Measurements from ENCODE around the gene ZNF474. TPM values are rescaled to one million over a fixed set of nuclear protein-coding genes. Genes with fewer than 3 reads are reported as not detected.

Gene ZNF474
- total and polyA plus RNA-seq, 2 donors (not counting 1 experiment from before 2014, with no cell fraction given): 0.12 TPM; not detected in 1

- Histone ChIP-seq H2AFZ (ENCODE audit: insufficient read depth, low read depth, low read length, poor library complexity, severe bottlenecking) (no peak overlapping the region), H3K9ac (ENCODE audit: low read length) (no peak overlapping the region), H3K9me3 (ENCODE audit: control extremely low read depth in 1 of 3, control insufficient read depth in 2 of 3, insufficient read depth in 1 of 3, low read length in 2 of 3) (no peaks in the 10 kb centered on the region), H3K27me3 (replicated peaks in 1 of 4; ENCODE audit: control extremely low read depth in 1 of 4, control insufficient read depth in 3 of 4, insufficient read depth in 4 of 4, low read length in 3 of 4) (no peaks in the 10 kb centered on the region), H3K36me3 (replicated peaks in 1 of 2; ENCODE audit: control extremely low read depth in 1 of 2, control insufficient read depth in 1 of 2, extremely low read depth in 1 of 2, insufficient read depth in 2 of 2, low read length in 1 of 2) (no peaks in the 10 kb centered on the region), H3K79me2 (ENCODE audit: control insufficient read depth, insufficient read depth, low read length) (no peaks in the 10 kb centered on the region), H3K4me2 (replicated peaks; ENCODE audit: low read depth, low read length, poor library complexity, severe bottlenecking) (no peak overlapping the region), H3K4me3 (ENCODE audit: control extremely low read depth in 1 of 5, extremely low read depth in 1 of 5, insufficient read depth in 1 of 5, low read depth in 2 of 5, low read length in 4 of 5) (no peak overlapping the region), H3K4me1 (ENCODE audit: control insufficient read depth in 2 of 2, insufficient read depth in 2 of 2, low read length in 2 of 2) (no peaks in the 10 kb centered on the region), H3K27ac (ENCODE audit: low read length in 2 of 2) (no peak overlapping the region), H4K20me1 (ENCODE audit: control insufficient read depth, insufficient read depth, low read length, poor library complexity, severe bottlenecking) (no peaks in the 10 kb centered on the region)
- TF ChIP-seq, protein P1, sequence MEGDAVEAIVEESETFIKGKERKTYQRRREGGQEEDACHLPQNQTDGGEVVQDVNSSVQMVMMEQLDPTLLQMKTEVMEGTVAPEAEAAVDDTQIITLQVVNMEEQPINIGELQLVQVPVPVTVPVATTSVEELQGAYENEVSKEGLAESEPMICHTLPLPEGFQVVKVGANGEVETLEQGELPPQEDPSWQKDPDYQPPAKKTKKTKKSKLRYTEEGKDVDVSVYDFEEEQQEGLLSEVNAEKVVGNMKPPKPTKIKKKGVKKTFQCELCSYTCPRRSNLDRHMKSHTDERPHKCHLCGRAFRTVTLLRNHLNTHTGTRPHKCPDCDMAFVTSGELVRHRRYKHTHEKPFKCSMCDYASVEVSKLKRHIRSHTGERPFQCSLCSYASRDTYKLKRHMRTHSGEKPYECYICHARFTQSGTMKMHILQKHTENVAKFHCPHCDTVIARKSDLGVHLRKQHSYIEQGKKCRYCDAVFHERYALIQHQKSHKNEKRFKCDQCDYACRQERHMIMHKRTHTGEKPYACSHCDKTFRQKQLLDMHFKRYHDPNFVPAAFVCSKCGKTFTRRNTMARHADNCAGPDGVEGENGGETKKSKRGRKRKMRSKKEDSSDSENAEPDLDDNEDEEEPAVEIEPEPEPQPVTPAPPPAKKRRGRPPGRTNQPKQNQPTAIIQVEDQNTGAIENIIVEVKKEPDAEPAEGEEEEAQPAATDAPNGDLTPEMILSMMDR (IDR thresholded peaks at IDR 0.05): no peak
- TF ChIP-seq EZH2 (IDR thresholded peaks at IDR 0.05; ENCODE audit: borderline replicate concordance, insufficient read depth, low read depth, low read length, poor library complexity, severe bottlenecking): no peak
- Mint-ChIP-seq H3K9me3 (ENCODE audit: insufficient read depth) (no peaks in the 10 kb centered on the region), H3K4me3 (no peak overlapping the region), H3K4me1 (no peaks in the 10 kb centered on the region), H3K27me3 (peaks cover 3% of the 10 kb centered on the region), H3K27ac (no peak overlapping the region)
- ATAC-seq (ENCODE audit: low read depth) (no peak), DNase-seq (no peak)
- POLR2A ChIA-PET: no interaction called here
- CTCF ChIA-PET: no interaction called here
- intact Hi-C loops (cut with micrococcal nuclease): no loop called here
- WGBS (ENCODE audit: insufficient coverage): 71% methylated on average over 3 of the region's 4 CpGs
Measured at GRCh38 chr5:122170620-122171019, 41.3 kb downstream of the ZNF474 start.

DNA sequence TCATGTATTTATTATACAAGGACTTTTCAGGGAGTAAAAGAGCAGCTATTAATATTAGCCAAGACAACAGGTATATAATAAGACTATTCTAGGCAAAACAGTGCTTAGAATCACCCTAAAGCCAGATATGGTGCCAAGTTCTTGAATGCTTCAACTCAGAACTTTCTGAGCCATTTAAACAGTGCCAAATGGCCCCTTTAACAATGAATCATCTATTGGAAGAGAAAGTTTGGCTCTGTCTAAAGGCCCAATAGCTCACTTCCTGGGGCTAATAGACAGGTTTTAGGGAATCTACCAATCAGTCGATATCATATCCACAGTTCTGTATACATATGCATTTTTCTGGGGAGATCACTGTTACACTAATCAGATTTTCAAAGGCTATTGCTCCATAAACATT is 42.9 kb downstream of the ZNF474 start:
- Histone ChIP-seq H3K4me2 (replicated peaks; ENCODE audit: low read depth, low read length, poor library complexity, severe bottlenecking) (no peak overlapping the region), H3K4me3 (ENCODE audit: control extremely low read depth in 1 of 5, extremely low read depth in 1 of 5, insufficient read depth in 1 of 5, low read depth in 2 of 5, low read length in 4 of 5) (no peak overlapping the region), H3K27me3 (replicated peaks in 1 of 4; ENCODE audit: control extremely low read depth in 1 of 4, control insufficient read depth in 3 of 4, insufficient read depth in 4 of 4, low read length in 3 of 4) (no peaks in the 10 kb centered on the region), H3K9me3 (ENCODE audit: control extremely low read depth in 1 of 3, control insufficient read depth in 2 of 3, insufficient read depth in 1 of 3, low read length in 2 of 3) (no peaks in the 10 kb centered on the region), H2AFZ (ENCODE audit: insufficient read depth, low read depth, low read length, poor library complexity, severe bottlenecking) (no peak overlapping the region), H3K9ac (ENCODE audit: low read length) (no peak overlapping the region), H3K36me3 (replicated peaks in 1 of 2; ENCODE audit: control extremely low read depth in 1 of 2, control insufficient read depth in 1 of 2, extremely low read depth in 1 of 2, insufficient read depth in 2 of 2, low read length in 1 of 2) (no peaks in the 10 kb centered on the region), H3K27ac (ENCODE audit: low read length in 2 of 2) (no peak overlapping the region), H3K79me2 (ENCODE audit: control insufficient read depth, insufficient read depth, low read length) (no peaks in the 10 kb centered on the region), H4K20me1 (ENCODE audit: control insufficient read depth, insufficient read depth, low read length, poor library complexity, severe bottlenecking) (no peaks in the 10 kb centered on the region), H3K4me1 (ENCODE audit: control insufficient read depth in 2 of 2, insufficient read depth in 2 of 2, low read length in 2 of 2) (no peaks in the 10 kb centered on the region)
- DNase-seq: no peak
- ChIA-PET POLR2A (no interaction called here), CTCF (no interaction called here)
- H3K4me1 Mint-ChIP-seq: no peaks in the 10 kb centered on the region
- intact Hi-C loops (cut with micrococcal nuclease): no loop called here
- ATAC-seq (ENCODE audit: low read depth): no peak
- no peaks in the 10 kb centered on the region for H3K9me3 Mint-ChIP-seq (ENCODE audit: insufficient read depth)
- H3K27me3 Mint-ChIP-seq: peaks cover 3% of the 10 kb centered on the region
- no peak overlapping the region for H3K27ac Mint-ChIP-seq
- H3K4me3 Mint-ChIP-seq: no peak overlapping the region
- TF ChIP-seq EZH2 (IDR thresholded peaks at IDR 0.05; ENCODE audit: borderline replicate concordance, insufficient read depth, low read depth, low read length, poor library complexity, severe bottlenecking): no peak
- TF ChIP-seq, protein P1 (IDR thresholded peaks at IDR 0.05): no peak
- WGBS (ENCODE audit: insufficient coverage): no CpG with 5 or more reads among the region's 1 CpG

Measured in B cell (primary cell).